ENCODE data around the gene LCN10. TPM values are rescaled to one million over a fixed set of nuclear protein-coding genes. Genes with fewer than 3 reads are reported as not detected.

The LCN10 gene
- total RNA-seq, 1 experiment from 2014 or later, result not detected

- Histone ChIP-seq H3K27me3 (replicated peaks; ENCODE audit: control insufficient read depth, insufficient read depth, low read length) (no peaks in the 10 kb centered on the region), H3K9me3 (no peaks in the 10 kb centered on the region), H3K4me1 (peaks cover 15% of the 10 kb centered on the region), H3K36me3 (ENCODE audit: control insufficient read depth, insufficient read depth, low read length) (no peaks in the 10 kb centered on the region), H3K4me3 (ENCODE audit: low read depth, low read length) (no peak overlapping the region)
- Mint-ChIP-seq H3K27ac (ENCODE audit: unreplicated experiment) (no peak overlapping the region), H3K4me1 (ENCODE audit: low read depth, unreplicated experiment) (peaks cover 12% of the 10 kb centered on the region), H3K9me3 (ENCODE audit: unreplicated experiment) (no peaks in the 10 kb centered on the region), H3K36me3 (ENCODE audit: insufficient read depth, unreplicated experiment) (no peaks in the 10 kb centered on the region), H3K4me3 (ENCODE audit: unreplicated experiment) (no peak overlapping the region), H3K27me3 (ENCODE audit: insufficient read depth, unreplicated experiment) (no peaks in the 10 kb centered on the region)
- intact Hi-C loops (cut with micrococcal nuclease; ENCODE audit: unreplicated experiment), result no loop called here
- no TSS peak for BruUV-seq (replicated peaks)
- no peak for DNase-seq
- TF ChIP-seq, protein P1, sequence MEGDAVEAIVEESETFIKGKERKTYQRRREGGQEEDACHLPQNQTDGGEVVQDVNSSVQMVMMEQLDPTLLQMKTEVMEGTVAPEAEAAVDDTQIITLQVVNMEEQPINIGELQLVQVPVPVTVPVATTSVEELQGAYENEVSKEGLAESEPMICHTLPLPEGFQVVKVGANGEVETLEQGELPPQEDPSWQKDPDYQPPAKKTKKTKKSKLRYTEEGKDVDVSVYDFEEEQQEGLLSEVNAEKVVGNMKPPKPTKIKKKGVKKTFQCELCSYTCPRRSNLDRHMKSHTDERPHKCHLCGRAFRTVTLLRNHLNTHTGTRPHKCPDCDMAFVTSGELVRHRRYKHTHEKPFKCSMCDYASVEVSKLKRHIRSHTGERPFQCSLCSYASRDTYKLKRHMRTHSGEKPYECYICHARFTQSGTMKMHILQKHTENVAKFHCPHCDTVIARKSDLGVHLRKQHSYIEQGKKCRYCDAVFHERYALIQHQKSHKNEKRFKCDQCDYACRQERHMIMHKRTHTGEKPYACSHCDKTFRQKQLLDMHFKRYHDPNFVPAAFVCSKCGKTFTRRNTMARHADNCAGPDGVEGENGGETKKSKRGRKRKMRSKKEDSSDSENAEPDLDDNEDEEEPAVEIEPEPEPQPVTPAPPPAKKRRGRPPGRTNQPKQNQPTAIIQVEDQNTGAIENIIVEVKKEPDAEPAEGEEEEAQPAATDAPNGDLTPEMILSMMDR (IDR thresholded peaks at IDR 0.05; ENCODE audit: insufficient read depth in 1 of 2, low read depth in 1 of 2, low read length in 1 of 2, severe bottlenecking in 1 of 2, unreplicated experiment in 1 of 2), result no peak
- ChIA-PET CTCF (no interaction called here), POLR2A (no interaction called here)
Observed at GRCh38 chr9:136703276-136703860, 39.4 kb downstream of the LCN10 start.

DNA sequence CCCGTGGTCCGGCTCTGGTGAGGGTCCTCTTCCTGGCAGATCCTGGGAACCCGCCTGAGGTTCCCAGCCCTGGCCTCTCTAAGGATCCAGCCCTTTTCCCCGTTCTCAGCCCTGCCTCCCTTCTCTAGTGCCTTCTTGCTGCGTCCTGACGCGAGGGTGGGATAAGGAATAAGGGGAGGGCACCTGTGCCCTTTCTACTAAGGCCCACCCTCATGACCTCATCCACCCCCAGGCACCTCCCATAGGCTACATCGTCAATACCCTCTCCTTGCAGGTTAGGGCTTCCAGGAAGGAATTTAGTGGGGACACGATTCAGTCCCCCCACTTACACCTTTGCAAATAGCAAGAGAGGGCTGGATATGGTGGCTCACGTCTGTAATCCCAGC lies 41.1 kb downstream of the LCN10 start:
- intact Hi-C loops (cut with micrococcal nuclease; ENCODE audit: unreplicated experiment), result no loop called here
- ChIA-PET POLR2A (no interaction called here), CTCF (no interaction called here)
- H3K4me3 ChIP-seq (ENCODE audit: low read depth, low read length), result no peak overlapping the region
- H3K4me3 Mint-ChIP-seq (ENCODE audit: unreplicated experiment), result no peak overlapping the region
- H3K36me3 Mint-ChIP-seq (ENCODE audit: insufficient read depth, unreplicated experiment), result peaks cover 8% of the 10 kb centered on the region
- H3K9me3 ChIP-seq, result no peaks in the 10 kb centered on the region
- peaks cover 28% of the 10 kb centered on the region for H3K4me1 ChIP-seq
- H3K36me3 ChIP-seq (ENCODE audit: control insufficient read depth, insufficient read depth, low read length), result no peaks in the 10 kb centered on the region
- no peaks in the 10 kb centered on the region for H3K27me3 ChIP-seq (replicated peaks; ENCODE audit: control insufficient read depth, insufficient read depth, low read length)
- H3K4me1 Mint-ChIP-seq (ENCODE audit: low read depth, unreplicated experiment), result peaks cover 19% of the 10 kb centered on the region
- H3K9me3 Mint-ChIP-seq (ENCODE audit: unreplicated experiment), result no peaks in the 10 kb centered on the region
- DNase-seq, result no peak
- TF ChIP-seq, protein P1 (IDR thresholded peaks at IDR 0.05; ENCODE audit: insufficient read depth in 1 of 2, low read depth in 1 of 2, low read length in 1 of 2, severe bottlenecking in 1 of 2, unreplicated experiment in 1 of 2), result no peak
- BruUV-seq (replicated peaks), result no TSS peak
- no peak overlapping the region for H3K27ac Mint-ChIP-seq (ENCODE audit: unreplicated experiment)
- no peaks in the 10 kb centered on the region for H3K27me3 Mint-ChIP-seq (ENCODE audit: insufficient read depth, unreplicated experiment)

DNA sequence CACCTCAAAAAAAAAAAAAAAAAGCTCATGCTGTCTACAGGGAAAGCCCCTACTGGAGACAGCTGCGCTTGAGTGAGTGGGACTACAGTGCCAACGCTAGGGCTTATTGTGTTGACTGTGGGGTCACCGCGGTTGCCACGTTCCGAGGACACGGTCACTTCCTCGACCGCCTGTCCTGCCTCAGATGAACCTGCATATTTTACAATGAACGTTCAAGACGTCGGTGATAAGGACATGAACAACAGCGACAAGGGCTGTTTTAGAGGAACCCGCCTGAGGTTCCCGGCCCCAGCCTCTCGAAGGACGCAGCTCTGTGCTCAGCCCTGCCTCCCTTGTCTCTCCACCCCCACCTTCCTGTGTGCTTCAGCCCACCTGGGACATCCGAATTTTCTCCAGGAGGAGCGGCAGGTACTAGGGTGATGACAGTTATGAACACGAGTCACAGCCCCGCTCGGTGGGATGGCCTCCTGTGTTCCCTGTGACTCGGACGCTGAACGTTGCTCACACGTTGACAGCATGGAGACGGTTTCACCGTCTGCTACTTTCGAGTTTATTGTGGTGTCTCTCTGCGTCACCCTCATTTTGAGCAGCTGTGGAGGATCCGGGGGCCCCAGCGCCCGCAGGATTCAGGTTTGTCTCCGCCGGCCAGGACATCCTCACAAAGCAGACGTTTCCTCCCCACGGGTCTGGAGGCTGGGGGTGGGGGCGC lies 41.6 kb downstream of the LCN10 start:
- BruUV-seq (replicated peaks), result no TSS peak
- Histone ChIP-seq H3K4me1 (peaks cover 32% of the 10 kb centered on the region), H3K4me3 (ENCODE audit: low read depth, low read length) (no peak overlapping the region), H3K9me3 (no peaks in the 10 kb centered on the region), H3K27me3 (replicated peaks; ENCODE audit: control insufficient read depth, insufficient read depth, low read length) (no peaks in the 10 kb centered on the region), H3K36me3 (ENCODE audit: control insufficient read depth, insufficient read depth, low read length) (no peaks in the 10 kb centered on the region)
- H3K27me3 Mint-ChIP-seq (ENCODE audit: insufficient read depth, unreplicated experiment), result no peaks in the 10 kb centered on the region
- no peak overlapping the region for H3K27ac Mint-ChIP-seq (ENCODE audit: unreplicated experiment)
- no peak for DNase-seq
- H3K36me3 Mint-ChIP-seq (ENCODE audit: insufficient read depth, unreplicated experiment), result peaks cover 8% of the 10 kb centered on the region
- ChIA-PET CTCF (interaction anchor here (0.6 kb wide), 1 partner anchor 147 kb away, joined by 3 read pairs; no protein-coding TSS in a partner anchor), POLR2A (no interaction called here)
- no peak overlapping the region for H3K4me3 Mint-ChIP-seq (ENCODE audit: unreplicated experiment)
- intact Hi-C loops (cut with micrococcal nuclease; ENCODE audit: unreplicated experiment), result no loop called here
- H3K4me1 Mint-ChIP-seq (ENCODE audit: low read depth, unreplicated experiment), result peaks cover 19% of the 10 kb centered on the region
- TF ChIP-seq, protein P1 (IDR thresholded peaks at IDR 0.05; ENCODE audit: insufficient read depth in 1 of 2, low read depth in 1 of 2, low read length in 1 of 2, severe bottlenecking in 1 of 2, unreplicated experiment in 1 of 2), result no peak
- no peaks in the 10 kb centered on the region for H3K9me3 Mint-ChIP-seq (ENCODE audit: unreplicated experiment)
